ENCODE measurements around the gene SNTG2. TPM values are rescaled to one million over a fixed set of nuclear protein-coding genes. Genes with fewer than 3 reads are reported as not detected.
A peak's percentile ranks its signal among the peaks of the same experiment; 100 is the strongest.

SNTG2 gene
- polyA plus RNA-seq, 3 donors: not detected

DNA sequence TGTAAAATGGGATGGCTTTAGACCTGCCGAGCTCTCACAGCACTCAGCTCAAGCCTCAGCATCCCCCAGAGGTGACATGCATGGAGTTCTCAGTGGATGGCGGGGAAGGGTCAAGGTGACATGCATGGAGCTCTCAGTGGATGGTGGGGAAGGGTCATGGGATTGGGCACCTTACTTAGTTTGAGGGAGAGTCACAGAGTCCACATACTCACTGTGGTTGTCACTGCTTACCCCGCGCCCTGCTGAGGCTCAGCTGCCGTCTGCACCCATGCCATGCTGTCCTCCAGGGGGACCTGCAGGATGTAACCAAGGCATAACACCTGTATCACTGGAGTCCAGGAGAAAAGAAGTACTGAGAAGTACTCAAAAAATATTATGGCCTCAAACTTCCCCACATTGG, 350.4 kb downstream of the SNTG2 start:
- H3K27me3 Mint-ChIP-seq (ENCODE audit: low read depth in 3 of 3): peaks cover 0 to 4% (median 1%) of the 10 kb centered on the region in 3 donors
- Histone ChIP-seq H3K4me1 (ENCODE audit: control insufficient read depth in 1 of 2, insufficient read depth in 2 of 2, low read length in 2 of 2) (no peaks in the 10 kb centered on the region), H3K27me3 (ENCODE audit: control insufficient read depth in 2 of 2, insufficient read depth in 2 of 2, low read length in 2 of 2) (no peaks in the 10 kb centered on the region), H4K20me1 (ENCODE audit: insufficient read depth, low read length) (no peaks in the 10 kb centered on the region), H3K79me2 (ENCODE audit: insufficient read depth, low read length) (no peaks in the 10 kb centered on the region), H3K9me3 (replicated peaks in 1 of 2; ENCODE audit: control insufficient read depth in 1 of 2, insufficient read depth in 1 of 2, low read length in 2 of 2) (peaks cover 0 to under 1% of the 10 kb centered on the region in 2 donors), H3K36me3 (replicated peaks in 1 of 2; ENCODE audit: control insufficient read depth in 1 of 2, insufficient read depth in 2 of 2, low read length in 2 of 2) (no peaks in the 10 kb centered on the region), H3K4me2 (replicated peaks; ENCODE audit: extremely low read depth, low read length, poor library complexity, severe bottlenecking) (no peak overlapping the region), H2AFZ (ENCODE audit: insufficient read depth, low read depth, low read length, poor library complexity, severe bottlenecking) (no peak overlapping the region), H3K9ac (ENCODE audit: insufficient read depth, low read length, poor library complexity, severe bottlenecking) (no peak overlapping the region), H3K27ac (ENCODE audit: low read depth in 1 of 2, low read length in 2 of 2) (no peak overlapping the region), H3K4me3 (replicated peaks in 1 of 3; ENCODE audit: low read depth in 2 of 3, low read length in 3 of 3) (no peak overlapping the region)
- H3K4me3 Mint-ChIP-seq: peak overlapping the region in 1 of 2 donors; percentile 48
- intact Hi-C loops (cut with micrococcal nuclease): no loop called here
- H3K4me1 Mint-ChIP-seq: peaks cover 8% of the 10 kb centered on the region
- no peak for DNase-seq
- 94% methylated on average over 5 of the region's 5 CpGs for WGBS (ENCODE audit: insufficient coverage)
- TF ChIP-seq, protein P1, sequence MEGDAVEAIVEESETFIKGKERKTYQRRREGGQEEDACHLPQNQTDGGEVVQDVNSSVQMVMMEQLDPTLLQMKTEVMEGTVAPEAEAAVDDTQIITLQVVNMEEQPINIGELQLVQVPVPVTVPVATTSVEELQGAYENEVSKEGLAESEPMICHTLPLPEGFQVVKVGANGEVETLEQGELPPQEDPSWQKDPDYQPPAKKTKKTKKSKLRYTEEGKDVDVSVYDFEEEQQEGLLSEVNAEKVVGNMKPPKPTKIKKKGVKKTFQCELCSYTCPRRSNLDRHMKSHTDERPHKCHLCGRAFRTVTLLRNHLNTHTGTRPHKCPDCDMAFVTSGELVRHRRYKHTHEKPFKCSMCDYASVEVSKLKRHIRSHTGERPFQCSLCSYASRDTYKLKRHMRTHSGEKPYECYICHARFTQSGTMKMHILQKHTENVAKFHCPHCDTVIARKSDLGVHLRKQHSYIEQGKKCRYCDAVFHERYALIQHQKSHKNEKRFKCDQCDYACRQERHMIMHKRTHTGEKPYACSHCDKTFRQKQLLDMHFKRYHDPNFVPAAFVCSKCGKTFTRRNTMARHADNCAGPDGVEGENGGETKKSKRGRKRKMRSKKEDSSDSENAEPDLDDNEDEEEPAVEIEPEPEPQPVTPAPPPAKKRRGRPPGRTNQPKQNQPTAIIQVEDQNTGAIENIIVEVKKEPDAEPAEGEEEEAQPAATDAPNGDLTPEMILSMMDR (IDR thresholded peaks at IDR 0.05): no peak
- H3K27ac Mint-ChIP-seq: no peak overlapping the region
- H3K9me3 Mint-ChIP-seq: peaks cover 0 to 6% (median 0%) of the 10 kb centered on the region in 7 donors
- H3K36me3 Mint-ChIP-seq: no peaks in the 10 kb centered on the region

DNA sequence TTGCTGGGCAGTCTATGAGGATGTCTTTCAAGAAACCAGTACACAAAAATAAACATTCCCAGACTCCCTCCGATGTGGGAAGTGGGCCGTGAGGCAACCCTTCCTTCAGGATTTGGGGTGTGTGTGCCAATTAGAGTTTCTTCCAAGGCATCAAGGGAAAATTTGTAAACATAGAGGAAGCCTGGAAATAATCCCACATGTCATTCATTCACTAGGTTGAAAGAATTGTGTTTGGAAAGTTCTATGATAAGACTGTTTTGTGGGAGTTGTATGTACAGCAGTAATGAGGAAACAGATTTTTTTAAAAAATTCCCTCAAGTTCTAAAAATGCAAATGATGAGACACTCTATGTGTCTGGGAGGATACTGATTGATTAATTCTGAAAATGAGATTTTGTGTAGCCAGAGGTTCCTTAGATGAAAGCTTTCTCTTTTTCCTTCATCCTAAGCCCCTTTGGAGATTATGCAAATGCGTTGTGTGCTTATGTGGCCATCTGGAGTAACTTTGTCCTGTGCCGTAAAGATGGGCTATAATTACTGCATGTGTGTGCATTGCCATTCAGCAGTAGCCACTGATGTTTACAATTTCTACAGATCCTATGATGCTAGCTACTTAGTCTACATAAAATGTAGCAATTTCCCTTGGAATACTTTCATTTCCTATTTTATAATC, 354.8 kb downstream of the SNTG2 start:
- H3K9ac ChIP-seq (ENCODE audit: insufficient read depth, low read length, poor library complexity, severe bottlenecking): no peak overlapping the region
- H3K4me2 ChIP-seq (replicated peaks; ENCODE audit: extremely low read depth, low read length, poor library complexity, severe bottlenecking): no peak overlapping the region
- no peaks in the 10 kb centered on the region for H3K79me2 ChIP-seq (ENCODE audit: insufficient read depth, low read length)
- TF ChIP-seq, protein P1 (IDR thresholded peaks at IDR 0.05): no peak
- H3K27ac ChIP-seq (ENCODE audit: low read depth in 1 of 2, low read length in 2 of 2): no peak overlapping the region
- H3K4me3 Mint-ChIP-seq: no peak overlapping the region
- H3K9me3 Mint-ChIP-seq: peaks cover 0 to 7% (median 4%) of the 10 kb centered on the region in 7 donors
- intact Hi-C loops (cut with micrococcal nuclease): no loop called here
- no peaks in the 10 kb centered on the region for H4K20me1 ChIP-seq (ENCODE audit: insufficient read depth, low read length)
- no peak for DNase-seq
- no CpG with 5 or more reads among the region's 4 CpGs for WGBS (ENCODE audit: insufficient coverage)
- H2AFZ ChIP-seq (ENCODE audit: insufficient read depth, low read depth, low read length, poor library complexity, severe bottlenecking): no peak overlapping the region
- H3K27me3 ChIP-seq (ENCODE audit: control insufficient read depth in 2 of 2, insufficient read depth in 2 of 2, low read length in 2 of 2): no peaks in the 10 kb centered on the region
- H3K9me3 ChIP-seq (replicated peaks in 1 of 2; ENCODE audit: control insufficient read depth in 1 of 2, insufficient read depth in 1 of 2, low read length in 2 of 2): no peaks in the 10 kb centered on the region
- H3K4me1 Mint-ChIP-seq: peaks cover 9% of the 10 kb centered on the region
- no peaks in the 10 kb centered on the region for H3K36me3 Mint-ChIP-seq
- H3K4me3 ChIP-seq (replicated peaks in 1 of 3; ENCODE audit: low read depth in 2 of 3, low read length in 3 of 3): no peak overlapping the region
- H3K36me3 ChIP-seq (replicated peaks in 1 of 2; ENCODE audit: control insufficient read depth in 1 of 2, insufficient read depth in 2 of 2, low read length in 2 of 2): no peaks in the 10 kb centered on the region
- H3K27ac Mint-ChIP-seq: no peak overlapping the region
- H3K4me1 ChIP-seq (ENCODE audit: control insufficient read depth in 1 of 2, insufficient read depth in 2 of 2, low read length in 2 of 2): no peaks in the 10 kb centered on the region
- peaks cover 0 to 2% (median 2%) of the 10 kb centered on the region in 3 donors for H3K27me3 Mint-ChIP-seq (ENCODE audit: low read depth in 3 of 3)

Measured in CD14-positive monocyte (primary cell).